Activated T-helper 9 cell treated with anti-CD3 and anti-CD28 coated beads, Interleukin-2, amount 50 U/mL, for 16 hours (primary cell): ENCODE results near the gene ZNF287.

Experiments used
- DNase-seq: peaks from one replicate; pipeline ENCODE4 v3.0.0-alpha.2; 2020; ENCODE audit warnings: low read depth

ZNF287 gene

GRCh38 chr17:16516594-16517051, 52.4 kb downstream of the ZNF287 start:
- DNase-seq: no peak

GRCh38 chr17:16515933-16516332, 53.1 kb downstream of the ZNF287 start:
- DNase-seq: no peak

GRCh38 chr17:16513873-16514272, 55.1 kb downstream of the ZNF287 start:
- DNase-seq: no peak

GRCh38 chr17:16512011-16512410, 57.0 kb downstream of the ZNF287 start:
- no peak for DNase-seq

- DNase-seq: no peak
These were observed 57.4 kb downstream of the ZNF287 start for GRCh38 chr17:16511593-16511992.

- DNase-seq: no peak
These were observed 61.0 kb downstream of the ZNF287 start for GRCh38 chr17:16507918-16508533.

GRCh38 chr17:16506188-16506587, 62.8 kb downstream of the ZNF287 start:
- DNase-seq: no peak

GRCh38 chr17:16504984-16505383, 64.0 kb downstream of the ZNF287 start:
- no peak for DNase-seq
